ENCODE data around the gene KLHL12.

The KLHL12 gene

DNA sequence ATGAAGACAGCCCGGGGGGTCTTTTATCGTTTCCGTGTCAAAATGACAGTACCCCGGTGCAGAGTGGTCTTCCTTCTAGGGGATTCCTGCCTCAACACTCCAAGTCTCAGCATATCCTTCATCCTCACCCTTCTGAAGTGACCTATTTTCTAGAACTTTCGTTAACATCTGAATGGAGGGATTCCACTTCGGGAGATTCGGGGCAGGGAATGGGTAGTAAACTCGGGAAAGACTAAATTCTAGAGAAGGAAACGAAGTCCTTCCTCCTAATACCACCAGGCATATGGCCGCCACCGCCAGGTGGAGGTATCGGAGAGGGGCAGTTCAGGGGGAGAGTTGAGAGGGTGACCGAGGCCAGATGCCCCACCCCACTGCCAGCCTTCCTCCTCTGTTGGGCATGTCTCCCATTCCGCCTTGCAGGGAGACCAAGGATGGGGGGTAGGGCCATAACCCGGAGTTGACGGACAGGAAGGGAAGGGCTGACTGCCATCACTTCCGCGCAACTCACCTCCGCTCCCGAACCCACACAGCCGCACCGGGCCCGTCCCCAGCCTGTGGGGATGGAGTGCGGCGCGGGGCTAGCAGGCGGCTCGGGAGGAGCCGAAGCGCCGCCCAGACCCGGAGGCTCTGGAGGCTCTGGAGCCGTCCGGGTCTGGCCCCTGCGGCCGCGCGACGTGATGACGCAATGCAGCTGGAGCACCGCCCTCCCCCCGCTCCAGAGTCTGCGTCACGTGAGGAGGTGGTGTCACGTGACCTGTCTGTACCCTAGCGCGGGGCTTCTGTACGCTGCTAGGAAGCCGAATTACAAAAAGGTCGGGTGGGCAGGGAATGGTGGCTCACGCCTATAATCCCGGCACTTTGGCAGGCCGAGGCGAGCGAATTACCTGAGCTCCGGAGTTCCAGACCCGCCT lies at the start of gene KLHL12:
Gene KLHL12 (minus strand): TSS at position 654 of the 911 bp plus-strand sequence. CDS start 2,072 bp downstream, outside the sequence.
- in situ Hi-C loops (cut with MboI; ENCODE audit: low sequenced_read_pairs) = no loop called here

- in situ Hi-C loops (cut with MboI; ENCODE audit: low sequenced_read_pairs) = no loop called here
These were observed 49.6 kb upstream of the KLHL12 start for GRCh38 chr1:202976633-202977032.

- in situ Hi-C loops (cut with MboI; ENCODE audit: low sequenced_read_pairs) = no loop called here
These were observed 47.8 kb upstream of the KLHL12 start for GRCh38 chr1:202974856-202975255.

- in situ Hi-C loops (cut with MboI; ENCODE audit: low sequenced_read_pairs) = no loop called here
These were observed 45.0 kb upstream of the KLHL12 start for GRCh38 chr1:202972046-202972445.

GRCh38 chr1:202968895-202969295 lies 41.9 kb upstream of the KLHL12 start:
- in situ Hi-C loops (cut with MboI; ENCODE audit: low sequenced_read_pairs) = no loop called here

DNA sequence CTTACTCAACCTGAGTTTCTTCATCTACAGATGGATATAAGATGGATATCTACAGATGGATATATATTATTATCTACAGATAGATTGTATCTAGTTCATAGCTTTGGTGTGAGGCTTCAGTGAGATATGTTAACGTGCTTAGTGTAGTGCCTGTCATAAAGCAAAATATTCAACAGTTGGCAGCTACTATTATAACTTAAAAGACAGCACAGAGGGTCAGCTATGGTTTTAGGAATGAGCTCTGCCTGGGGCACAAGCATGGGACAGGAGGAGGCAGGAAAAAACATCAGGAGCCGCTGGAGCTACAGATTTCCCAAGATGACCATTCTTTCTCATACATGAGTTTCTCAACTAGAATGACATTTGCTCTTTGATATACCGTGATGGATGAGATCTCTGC lies 41.3 kb upstream of the KLHL12 start:
- in situ Hi-C loops (cut with MboI; ENCODE audit: low sequenced_read_pairs) = no loop called here

GRCh38 chr1:202967684-202968281 lies 40.7 kb upstream of the KLHL12 start:
- in situ Hi-C loops (cut with MboI; ENCODE audit: low sequenced_read_pairs) = no loop called here

- in situ Hi-C loops (cut with MboI; ENCODE audit: low sequenced_read_pairs) = no loop called here
These were observed 39.2 kb upstream of the KLHL12 start for GRCh38 chr1:202966006-202966898.

GRCh38 chr1:202965422-202965821 lies 38.4 kb upstream of the KLHL12 start:
- in situ Hi-C loops (cut with MboI; ENCODE audit: low sequenced_read_pairs) = no loop called here

GRCh38 chr1:202964791-202965410 lies 37.9 kb upstream of the KLHL12 start:
- in situ Hi-C loops (cut with MboI; ENCODE audit: low sequenced_read_pairs) = no loop called here

DNA sequence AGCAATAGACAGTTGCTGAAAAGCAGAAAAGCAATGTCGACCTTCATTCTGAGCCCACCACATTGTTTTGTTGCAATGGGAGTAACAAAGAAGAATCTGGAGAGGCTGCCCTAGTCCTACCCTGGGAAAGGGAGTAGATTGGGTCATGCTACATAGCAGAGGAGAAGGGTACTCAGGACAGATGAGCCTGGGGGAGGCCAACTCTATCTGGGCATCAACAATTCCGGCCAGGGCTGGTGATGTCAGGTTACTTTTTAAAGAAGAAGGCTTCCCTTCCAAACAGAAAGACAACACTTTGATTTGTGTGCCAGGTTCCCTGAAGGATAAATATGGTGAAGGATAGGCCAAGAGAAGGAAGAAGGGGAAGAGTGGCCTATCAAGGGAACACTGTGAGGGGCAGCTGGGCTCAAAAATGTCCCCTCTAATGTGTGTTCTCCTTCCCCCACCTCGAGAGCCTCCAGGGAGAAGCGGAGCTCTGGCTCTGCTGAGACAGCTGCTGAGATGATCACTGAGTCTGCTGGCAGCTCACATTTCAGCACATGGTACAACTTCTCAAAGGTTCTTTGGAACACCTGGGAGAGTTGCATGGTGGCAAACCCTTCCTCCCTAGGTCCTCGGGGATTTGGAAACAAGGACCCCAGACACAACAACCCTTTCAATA lies 34.3 kb upstream of the KLHL12 start:
- in situ Hi-C loops (cut with MboI; ENCODE audit: low sequenced_read_pairs) = no loop called here

GRCh38 chr1:202959276-202959620 lies 32.2 kb upstream of the KLHL12 start:
- in situ Hi-C loops (cut with MboI; ENCODE audit: low sequenced_read_pairs) = no loop called here

DNA sequence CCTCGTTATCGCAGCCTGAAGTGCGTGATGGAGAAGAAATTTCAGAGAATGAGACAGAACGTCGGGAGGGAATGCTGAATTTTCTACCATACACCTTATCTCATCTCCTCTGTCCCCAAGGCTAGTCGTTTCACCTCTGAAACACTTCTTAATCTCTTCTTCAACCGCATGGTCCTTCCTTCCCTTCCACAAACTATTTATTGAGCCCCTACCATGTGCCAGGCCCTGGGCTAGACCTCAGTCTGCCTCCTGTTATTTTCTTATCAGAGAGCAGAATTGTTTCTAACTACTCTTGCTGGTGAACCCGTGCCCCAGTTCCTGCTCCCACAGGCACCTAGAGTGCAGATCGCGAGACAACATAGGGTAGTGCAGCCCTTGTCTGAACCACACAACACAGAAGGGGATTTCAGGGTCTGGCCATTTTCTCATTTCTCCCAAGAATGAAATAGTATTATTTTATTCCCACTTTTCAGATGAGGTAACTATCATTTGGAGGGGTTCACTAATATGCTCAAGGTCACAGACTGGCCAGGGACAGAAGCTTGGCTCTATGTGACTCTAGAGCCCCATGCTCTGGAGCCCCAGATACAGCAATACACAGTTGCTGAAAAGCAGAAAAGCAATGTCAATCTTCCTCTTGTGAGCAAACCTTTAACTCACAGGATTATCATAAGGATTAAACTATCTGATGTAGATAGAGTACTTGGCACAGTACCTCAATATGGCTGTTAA lies 31.7 kb upstream of the KLHL12 start:
- in situ Hi-C loops (cut with MboI; ENCODE audit: low sequenced_read_pairs) = no loop called here

DNA sequence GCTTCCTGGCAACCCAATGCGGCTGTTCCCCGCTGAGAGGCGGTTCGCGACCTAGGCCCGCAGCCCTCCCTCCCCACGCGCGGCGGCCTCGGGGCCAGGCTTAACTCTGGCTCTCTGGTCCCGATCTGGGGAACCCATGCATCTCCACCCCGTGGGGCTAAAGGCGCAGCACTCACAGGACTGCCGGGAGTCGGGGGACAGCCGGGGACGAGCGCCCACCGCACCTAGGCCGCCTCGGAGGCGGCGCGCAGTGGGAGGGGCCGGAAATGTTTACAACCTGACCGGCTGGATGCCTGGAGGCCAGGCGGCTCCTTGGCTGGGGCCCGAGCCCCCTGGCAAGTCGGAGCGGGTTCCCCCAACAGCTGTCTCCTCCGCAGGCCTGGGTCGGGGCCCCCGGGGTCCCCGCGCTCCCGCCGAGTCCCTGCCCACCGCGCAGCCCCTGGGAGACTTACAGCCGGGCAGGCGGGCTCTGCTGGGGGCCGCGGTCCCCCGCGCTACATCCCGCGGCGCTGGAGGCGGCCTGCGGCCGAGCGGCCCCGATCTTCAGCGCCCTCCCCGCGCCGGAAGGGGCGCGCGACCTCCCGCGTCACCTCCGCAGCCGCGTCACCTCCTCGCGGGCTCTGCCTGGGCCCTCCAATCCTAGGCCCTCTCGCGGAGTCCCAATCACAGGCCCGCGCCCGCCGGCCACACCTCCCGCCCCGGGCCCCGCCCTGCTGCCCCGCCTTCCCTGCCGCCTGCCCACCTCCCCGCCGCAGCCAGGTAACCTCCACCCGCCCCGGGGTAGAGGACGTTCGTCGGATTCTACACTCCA lies 30.9 kb upstream of the KLHL12 start, which contains the start of gene ADIPOR1:
Gene ADIPOR1 (minus strand): TSS at position 580 of the 811 bp plus-strand sequence. CDS start 7,242 bp downstream, outside the sequence.
- in situ Hi-C loops (cut with MboI; ENCODE audit: low sequenced_read_pairs) = no loop called here

GRCh38 chr1:202956969-202957368 lies 29.9 kb upstream of the KLHL12 start:
- in situ Hi-C loops (cut with MboI; ENCODE audit: low sequenced_read_pairs) = no loop called here

DNA sequence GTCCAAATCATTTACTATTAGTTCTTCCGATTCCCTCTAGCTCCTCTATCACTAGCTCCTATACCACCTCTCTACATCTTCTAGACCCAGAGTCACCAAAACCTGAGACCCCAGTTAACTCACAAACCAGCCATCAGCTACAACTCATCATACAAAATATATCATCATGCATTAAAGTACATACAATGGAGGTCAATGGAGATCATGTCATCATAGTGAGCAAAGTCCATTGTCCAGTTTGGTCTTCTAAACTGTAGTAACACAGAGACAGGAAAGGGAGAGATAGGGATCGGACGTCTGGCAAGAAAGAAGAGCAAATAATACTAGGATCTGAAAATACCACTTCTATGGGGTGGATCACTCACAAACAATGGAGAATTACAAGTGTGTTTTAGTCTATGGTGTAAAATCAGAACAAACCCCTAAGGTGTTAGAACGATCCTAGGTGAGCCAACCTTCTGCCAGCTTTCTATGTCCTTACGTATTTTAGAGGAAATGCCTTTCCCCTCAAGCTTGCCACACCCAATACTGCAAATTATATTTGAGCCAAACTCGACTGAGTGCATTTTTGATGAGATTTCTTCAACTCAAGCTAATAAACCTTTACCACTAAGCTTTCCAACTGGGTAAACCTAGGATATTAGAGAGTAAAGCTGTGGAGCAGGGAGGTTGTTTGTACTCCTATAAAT lies 27.2 kb upstream of the KLHL12 start:
- in situ Hi-C loops (cut with MboI; ENCODE audit: low sequenced_read_pairs) = no loop called here

DNA sequence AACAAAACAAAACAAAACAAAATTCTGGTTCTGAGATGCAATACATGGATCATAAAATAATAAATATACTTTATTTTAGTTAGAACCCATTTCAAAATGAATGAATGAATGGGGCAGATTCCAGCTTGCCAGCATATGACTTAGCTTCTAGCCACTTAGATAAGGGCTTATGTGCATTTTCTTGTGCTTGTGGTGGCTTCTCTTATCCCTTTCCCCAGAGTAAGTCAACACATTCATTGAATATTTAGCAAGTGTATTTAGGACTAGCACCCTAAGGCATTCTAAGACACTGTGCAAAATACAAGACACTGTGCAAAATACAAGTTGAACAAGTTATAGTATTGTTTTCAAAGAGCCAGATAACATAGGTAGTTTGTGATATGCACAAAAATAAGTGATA lies 26.4 kb upstream of the KLHL12 start:
- in situ Hi-C loops (cut with MboI; ENCODE audit: low sequenced_read_pairs) = no loop called here

DNA sequence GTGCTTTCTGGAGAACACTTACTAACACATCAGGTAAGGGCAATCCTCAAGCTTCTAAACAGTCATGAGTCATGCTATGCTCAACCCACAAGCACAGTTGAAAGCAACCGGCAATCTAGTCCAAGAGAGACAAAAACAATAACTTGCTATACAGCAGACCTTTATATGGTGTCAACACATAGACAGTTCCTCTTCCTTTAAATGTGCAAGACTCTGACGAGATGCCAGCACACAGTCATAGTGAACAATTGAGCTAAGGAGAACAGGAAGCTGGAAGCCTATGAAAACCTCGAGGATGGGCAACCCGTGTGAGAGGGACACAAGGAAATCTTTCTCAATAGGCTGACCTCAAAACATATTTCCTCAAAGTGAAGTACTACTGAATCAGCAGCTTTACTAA lies 25.8 kb upstream of the KLHL12 start:
- in situ Hi-C loops (cut with MboI; ENCODE audit: low sequenced_read_pairs) = no loop called here
